ENCODE measurements around the gene DUSP28. TPM values are rescaled to one million over a fixed set of nuclear protein-coding genes. Genes with fewer than 3 reads are reported as not detected.
A peak's percentile ranks its signal among the peaks of the same experiment; 100 is the strongest.

The DUSP28 gene, protein sequence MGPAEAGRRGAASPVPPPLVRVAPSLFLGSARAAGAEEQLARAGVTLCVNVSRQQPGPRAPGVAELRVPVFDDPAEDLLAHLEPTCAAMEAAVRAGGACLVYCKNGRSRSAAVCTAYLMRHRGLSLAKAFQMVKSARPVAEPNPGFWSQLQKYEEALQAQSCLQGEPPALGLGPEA
- total RNA-seq (7.2 TPM), polyA plus RNA-seq (9.0 TPM)
- long read RNA-seq, donor 1, result 0 reads
- long read RNA-seq, donor 2, partial matches to known transcripts, result 15 of 24 reads
- long read RNA-seq, donor 2, other reads (novel, unspliced or antisense), result 0 of 24 reads
- long read RNA-seq, donor 3, transcript DUSP28-202 (2 exons, 3,461 nt), result major isoform, 8 of 21 reads
- long read RNA-seq, donor 3, partial matches to known transcripts, result 12 of 21 reads
- long read RNA-seq, donor 3, other reads (novel, unspliced or antisense), result 0 of 21 reads
- long read RNA-seq, donor 4, partial matches to known transcripts, result 0 of 3 reads
- long read RNA-seq, donor 4, other reads (novel, unspliced or antisense), result 0 of 3 reads
- long read RNA-seq, donor 5, transcript DUSP28-202 (2 exons, 3,461 nt), result major isoform, 7 of 10 reads
- long read RNA-seq, donor 5, partial matches to known transcripts, result 0 of 10 reads
- long read RNA-seq, donor 5, other reads (novel, unspliced or antisense), result 0 of 10 reads
- long read RNA-seq, donor 6, partial matches to known transcripts, result 0 of 3 reads
- long read RNA-seq, donor 6, other reads (novel, unspliced or antisense), result 0 of 3 reads
- long read RNA-seq, donor 7, partial matches to known transcripts, result 0 of 4 reads
- long read RNA-seq, donor 7, other reads (novel, unspliced or antisense), result 0 of 4 reads
- long read RNA-seq, donor 8, partial matches to known transcripts, result 0 of 2 reads
- long read RNA-seq, donor 8, other reads (novel, unspliced or antisense), result 0 of 2 reads
- long read RNA-seq, donor 9, partial matches to known transcripts, result 0 of 6 reads
- long read RNA-seq, donor 9, other reads (novel, unspliced or antisense), result 0 of 6 reads
- long read RNA-seq, donor 10, transcript DUSP28-202 (2 exons, 3,461 nt), result major isoform, 6 of 7 reads
- long read RNA-seq, donor 10, partial matches to known transcripts, result 0 of 7 reads
- long read RNA-seq, donor 10, other reads (novel, unspliced or antisense), result 0 of 7 reads

- WGBS, result under 1% methylated on average over 39 of the region's 39 CpGs
- Histone ChIP-seq H3K27me3 (ENCODE audit: control insufficient read depth in 2 of 2, insufficient read depth in 1 of 2, low read length in 1 of 2) (peaks cover 0 to 11% of the 10 kb centered on the region in 2 donors), H3K4me1 (ENCODE audit: control insufficient read depth in 2 of 2, insufficient read depth in 2 of 2, low read length in 2 of 2) (peaks cover 29 to 50% of the 10 kb centered on the region in 2 donors), H3K36me3 (ENCODE audit: control insufficient read depth in 2 of 2, insufficient read depth in 2 of 2, low read length in 1 of 2) (peaks cover 6 to 18% of the 10 kb centered on the region in 2 donors), H3K9me3 (ENCODE audit: control insufficient read depth in 2 of 2, insufficient read depth in 1 of 2, low read length in 1 of 2) (no peaks in the 10 kb centered on the region), H3K4me3 (ENCODE audit: low read length in 2 of 2) (peak within 1 kb of the TSS; percentile 62 to 83), H3K27ac (ENCODE audit: low read depth in 1 of 2, low read length in 1 of 2) (peak within 1 kb of the TSS; percentile 93 to 97)
- peak in 7 of 9 donors; percentile 69 to 91 (median 78) for DNase-seq (ENCODE audit: low read depth in 6 of 9, low spot score in 9 of 9)
Measured at GRCh38 chr2:240560084-240560479, at the start of gene DUSP28. Gene DUSP28, plus strand, starts transcription at chr2:240560357. Its CDS starts 328 bp downstream, at chr2:240560685.

GRCh38 chr2:240510513-240511210 lies 49.5 kb upstream of the DUSP28 start:
- DNase-seq (ENCODE audit: low read depth in 6 of 9, low spot score in 9 of 9), result no peak
- Histone ChIP-seq H3K4me3 (ENCODE audit: low read length in 2 of 2) (no peak overlapping the region), H3K4me1 (ENCODE audit: control insufficient read depth in 2 of 2, insufficient read depth in 2 of 2, low read length in 2 of 2) (no peaks in the 10 kb centered on the region), H3K9me3 (ENCODE audit: control insufficient read depth in 2 of 2, insufficient read depth in 1 of 2, low read length in 1 of 2) (no peaks in the 10 kb centered on the region), H3K27ac (ENCODE audit: low read depth in 1 of 2, low read length in 1 of 2) (no peak overlapping the region), H3K27me3 (ENCODE audit: control insufficient read depth in 2 of 2, insufficient read depth in 1 of 2, low read length in 1 of 2) (no peaks in the 10 kb centered on the region), H3K36me3 (ENCODE audit: control insufficient read depth in 2 of 2, insufficient read depth in 2 of 2, low read length in 1 of 2) (peaks cover 0 to 15% of the 10 kb centered on the region in 2 donors)
- 98% methylated on average over 12 of the region's 12 CpGs for WGBS

DNA sequence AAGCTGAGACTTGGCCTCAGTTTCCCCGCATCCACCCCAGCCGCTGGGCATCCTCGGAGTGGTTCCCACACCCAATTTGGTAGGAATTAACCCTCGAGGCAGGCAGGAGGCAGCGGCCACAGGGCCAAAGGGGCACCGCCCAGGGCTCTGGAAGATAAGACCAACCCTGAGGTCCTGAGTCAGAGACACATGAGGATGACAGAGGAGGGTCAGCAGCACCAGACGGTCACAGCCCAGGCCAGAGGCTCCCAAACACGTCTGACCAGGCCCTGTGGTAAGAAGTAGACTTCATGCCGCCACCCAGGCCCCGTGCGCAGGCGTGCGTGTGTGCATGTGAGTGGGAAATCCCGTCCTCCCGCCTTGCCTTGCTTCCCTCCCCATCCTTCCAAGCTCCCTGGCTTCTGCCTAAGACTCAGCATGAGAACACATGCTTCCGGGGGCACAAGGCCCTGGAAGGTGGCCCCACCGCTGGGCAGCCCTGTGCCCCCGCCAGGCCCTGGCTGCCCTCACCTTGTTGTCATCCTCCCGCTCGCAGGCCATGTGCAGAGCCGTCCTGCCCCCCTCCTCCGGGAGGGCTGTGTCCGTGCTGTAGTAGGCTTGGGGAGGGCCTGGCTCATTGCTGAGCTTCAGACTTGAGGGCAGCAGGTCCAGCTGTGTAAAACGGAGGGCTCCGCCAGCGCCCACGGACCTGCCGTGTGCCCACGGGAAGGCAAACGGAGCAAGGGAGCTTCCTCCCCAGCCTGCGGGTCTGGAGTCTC lies 48.6 kb upstream of the DUSP28 start:
- DNase-seq (ENCODE audit: low read depth in 6 of 9, low spot score in 9 of 9), result no peak
- Histone ChIP-seq H3K4me1 (ENCODE audit: control insufficient read depth in 2 of 2, insufficient read depth in 2 of 2, low read length in 2 of 2) (no peaks in the 10 kb centered on the region), H3K4me3 (ENCODE audit: low read length in 2 of 2) (no peak overlapping the region), H3K36me3 (ENCODE audit: control insufficient read depth in 2 of 2, insufficient read depth in 2 of 2, low read length in 1 of 2) (peaks cover 0 to 15% of the 10 kb centered on the region in 2 donors), H3K27ac (ENCODE audit: low read depth in 1 of 2, low read length in 1 of 2) (no peak overlapping the region), H3K9me3 (ENCODE audit: control insufficient read depth in 2 of 2, insufficient read depth in 1 of 2, low read length in 1 of 2) (no peaks in the 10 kb centered on the region), H3K27me3 (ENCODE audit: control insufficient read depth in 2 of 2, insufficient read depth in 1 of 2, low read length in 1 of 2) (no peaks in the 10 kb centered on the region)
- 98% methylated on average over 31 of the region's 31 CpGs for WGBS

DNA sequence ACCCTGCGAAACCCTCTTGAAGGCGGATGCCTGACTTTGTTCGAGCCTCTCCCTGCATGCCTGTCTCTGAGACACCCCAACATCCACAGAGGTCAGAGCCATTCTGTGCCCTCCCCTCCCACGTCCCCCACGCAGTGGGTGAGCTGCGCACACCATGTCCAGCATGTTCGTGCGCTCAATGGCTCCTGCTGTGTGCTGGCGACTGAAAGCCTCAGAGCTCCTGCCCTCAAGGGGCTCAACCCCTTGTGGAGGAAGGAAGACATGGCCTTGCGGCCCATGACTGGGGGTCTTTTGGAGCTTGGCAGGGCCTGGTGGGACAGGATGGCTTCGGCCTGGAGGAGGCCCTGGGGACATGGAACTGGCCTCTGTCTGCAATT lies 48.1 kb upstream of the DUSP28 start:
- 98% methylated on average over 11 of the region's 11 CpGs for WGBS
- Histone ChIP-seq H3K36me3 (ENCODE audit: control insufficient read depth in 2 of 2, insufficient read depth in 2 of 2, low read length in 1 of 2) (peaks cover 0 to 15% of the 10 kb centered on the region in 2 donors), H3K9me3 (ENCODE audit: control insufficient read depth in 2 of 2, insufficient read depth in 1 of 2, low read length in 1 of 2) (no peaks in the 10 kb centered on the region), H3K4me1 (ENCODE audit: control insufficient read depth in 2 of 2, insufficient read depth in 2 of 2, low read length in 2 of 2) (no peaks in the 10 kb centered on the region), H3K27me3 (ENCODE audit: control insufficient read depth in 2 of 2, insufficient read depth in 1 of 2, low read length in 1 of 2) (no peaks in the 10 kb centered on the region), H3K4me3 (ENCODE audit: low read length in 2 of 2) (no peak overlapping the region), H3K27ac (ENCODE audit: low read depth in 1 of 2, low read length in 1 of 2) (no peak overlapping the region)
- DNase-seq (ENCODE audit: low read depth in 6 of 9, low spot score in 9 of 9), result no peak

- WGBS, result 97% methylated on average over 21 of the region's 21 CpGs
- Histone ChIP-seq H3K36me3 (ENCODE audit: control insufficient read depth in 2 of 2, insufficient read depth in 2 of 2, low read length in 1 of 2) (peaks cover 0 to 15% of the 10 kb centered on the region in 2 donors), H3K27ac (ENCODE audit: low read depth in 1 of 2, low read length in 1 of 2) (no peak overlapping the region), H3K27me3 (ENCODE audit: control insufficient read depth in 2 of 2, insufficient read depth in 1 of 2, low read length in 1 of 2) (no peaks in the 10 kb centered on the region), H3K9me3 (ENCODE audit: control insufficient read depth in 2 of 2, insufficient read depth in 1 of 2, low read length in 1 of 2) (no peaks in the 10 kb centered on the region), H3K4me1 (ENCODE audit: control insufficient read depth in 2 of 2, insufficient read depth in 2 of 2, low read length in 2 of 2) (no peaks in the 10 kb centered on the region), H3K4me3 (ENCODE audit: low read length in 2 of 2) (no peak overlapping the region)
- DNase-seq (ENCODE audit: low read depth in 6 of 9, low spot score in 9 of 9), result no peak
Measured at GRCh38 chr2:240512666-240513535, 47.3 kb upstream of the DUSP28 start.

- Histone ChIP-seq H3K27ac (ENCODE audit: low read depth in 1 of 2, low read length in 1 of 2) (no peak overlapping the region), H3K9me3 (ENCODE audit: control insufficient read depth in 2 of 2, insufficient read depth in 1 of 2, low read length in 1 of 2) (no peaks in the 10 kb centered on the region), H3K36me3 (ENCODE audit: control insufficient read depth in 2 of 2, insufficient read depth in 2 of 2, low read length in 1 of 2) (peaks cover 0 to 15% of the 10 kb centered on the region in 2 donors), H3K4me3 (ENCODE audit: low read length in 2 of 2) (no peak overlapping the region), H3K4me1 (ENCODE audit: control insufficient read depth in 2 of 2, insufficient read depth in 2 of 2, low read length in 2 of 2) (no peaks in the 10 kb centered on the region), H3K27me3 (ENCODE audit: control insufficient read depth in 2 of 2, insufficient read depth in 1 of 2, low read length in 1 of 2) (no peaks in the 10 kb centered on the region)
- DNase-seq (ENCODE audit: low read depth in 6 of 9, low spot score in 9 of 9), result peak; percentile 29 to 78 (median 50)
- 71% methylated on average over 13 of the region's 13 CpGs for WGBS
Measured at GRCh38 chr2:240513549-240514287, 46.4 kb upstream of the DUSP28 start.

DNA sequence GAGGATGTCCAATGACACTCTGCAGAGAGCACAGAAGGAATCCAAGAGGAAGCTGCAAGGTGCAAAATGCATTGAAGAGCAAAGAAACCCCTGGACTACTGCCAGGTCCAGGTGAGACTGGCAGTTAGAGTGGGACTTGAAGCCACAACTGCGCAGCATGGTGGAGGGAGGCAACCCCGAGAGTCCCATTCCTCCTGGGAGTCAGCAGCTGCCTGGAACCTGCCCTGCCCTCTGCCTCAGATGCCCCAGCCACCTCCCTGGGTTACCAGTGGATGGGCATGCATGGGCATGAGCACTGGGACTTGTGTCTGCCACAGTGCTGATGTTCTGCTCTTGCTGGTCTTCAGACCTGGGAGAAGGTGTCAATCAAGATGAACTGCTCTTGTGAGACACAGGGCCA lies 45.5 kb upstream of the DUSP28 start:
- Histone ChIP-seq H3K4me3 (ENCODE audit: low read length in 2 of 2) (no peak overlapping the region), H3K27ac (ENCODE audit: low read depth in 1 of 2, low read length in 1 of 2) (no peak overlapping the region), H3K9me3 (ENCODE audit: control insufficient read depth in 2 of 2, insufficient read depth in 1 of 2, low read length in 1 of 2) (no peaks in the 10 kb centered on the region), H3K4me1 (ENCODE audit: control insufficient read depth in 2 of 2, insufficient read depth in 2 of 2, low read length in 2 of 2) (no peaks in the 10 kb centered on the region), H3K27me3 (ENCODE audit: control insufficient read depth in 2 of 2, insufficient read depth in 1 of 2, low read length in 1 of 2) (peaks cover 0 to 5% of the 10 kb centered on the region in 2 donors), H3K36me3 (ENCODE audit: control insufficient read depth in 2 of 2, insufficient read depth in 2 of 2, low read length in 1 of 2) (peaks cover 0 to 15% of the 10 kb centered on the region in 2 donors)
- WGBS, result 95% methylated on average over 2 of the region's 2 CpGs
- DNase-seq (ENCODE audit: low read depth in 6 of 9, low spot score in 9 of 9), result no peak
